ENCODE results near the gene PSORS1C2. TPM values are rescaled to one million over a fixed set of nuclear protein-coding genes. Genes with fewer than 3 reads are reported as not detected.

PSORS1C2 gene
- total and polyA plus RNA-seq, 8 donors = 0.14 to 0.17 TPM; not detected in 6

DNA sequence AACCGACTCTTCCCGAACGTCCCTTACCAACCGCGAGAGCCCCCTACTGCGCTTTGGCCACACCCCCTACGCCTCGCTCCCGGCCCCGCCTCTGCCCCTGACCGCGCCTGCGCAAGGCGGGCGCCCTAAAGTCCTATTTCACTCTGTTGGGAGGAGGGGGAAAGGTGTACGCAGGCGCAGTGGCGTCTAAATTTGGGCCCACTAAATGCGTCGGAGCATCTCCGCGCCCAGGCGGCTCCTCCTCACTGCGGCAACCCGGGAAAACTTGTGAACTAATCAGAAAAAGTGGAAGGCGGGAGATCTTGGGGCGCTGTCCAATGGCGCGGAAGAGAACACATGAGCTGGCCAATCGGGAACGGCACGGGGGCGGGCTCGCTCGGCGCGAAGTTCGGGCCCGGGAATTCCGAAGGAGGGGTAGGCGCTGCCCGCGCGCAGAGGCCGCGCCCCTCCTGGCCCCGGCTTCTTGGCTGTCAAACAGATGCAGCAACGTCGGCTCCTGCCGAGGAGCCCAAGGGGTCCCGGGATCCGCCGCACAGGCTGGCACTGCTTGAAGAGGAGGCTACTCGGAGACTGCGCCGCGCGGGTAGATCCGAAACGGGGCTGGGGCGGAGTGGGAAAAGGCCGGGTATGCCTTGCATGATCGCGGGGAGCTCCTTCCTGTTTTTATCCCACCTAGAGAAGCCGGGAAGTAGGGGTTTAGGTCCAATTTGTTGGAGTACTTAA, 19.4 kb upstream of the PSORS1C2 start, which contains the start of gene TCF19:
Gene TCF19 (plus strand): TSS at position 450 of the 723 bp plus-strand sequence. CDS start 881 bp downstream, outside the sequence.
- peak within 1 kb of the TSS; percentile 57 to 83 for H3K4me3 ChIP-seq
- intact Hi-C loops (cut with DNase I) = no loop called here
- no peaks in the 10 kb centered on the region for H3K27me3 ChIP-seq
- ATAC-seq = peak; percentile 97
- H3K36me3 ChIP-seq = peaks cover 0 to 29% of the 10 kb centered on the region in 2 donors
- TF ChIP-seq, protein P1, sequence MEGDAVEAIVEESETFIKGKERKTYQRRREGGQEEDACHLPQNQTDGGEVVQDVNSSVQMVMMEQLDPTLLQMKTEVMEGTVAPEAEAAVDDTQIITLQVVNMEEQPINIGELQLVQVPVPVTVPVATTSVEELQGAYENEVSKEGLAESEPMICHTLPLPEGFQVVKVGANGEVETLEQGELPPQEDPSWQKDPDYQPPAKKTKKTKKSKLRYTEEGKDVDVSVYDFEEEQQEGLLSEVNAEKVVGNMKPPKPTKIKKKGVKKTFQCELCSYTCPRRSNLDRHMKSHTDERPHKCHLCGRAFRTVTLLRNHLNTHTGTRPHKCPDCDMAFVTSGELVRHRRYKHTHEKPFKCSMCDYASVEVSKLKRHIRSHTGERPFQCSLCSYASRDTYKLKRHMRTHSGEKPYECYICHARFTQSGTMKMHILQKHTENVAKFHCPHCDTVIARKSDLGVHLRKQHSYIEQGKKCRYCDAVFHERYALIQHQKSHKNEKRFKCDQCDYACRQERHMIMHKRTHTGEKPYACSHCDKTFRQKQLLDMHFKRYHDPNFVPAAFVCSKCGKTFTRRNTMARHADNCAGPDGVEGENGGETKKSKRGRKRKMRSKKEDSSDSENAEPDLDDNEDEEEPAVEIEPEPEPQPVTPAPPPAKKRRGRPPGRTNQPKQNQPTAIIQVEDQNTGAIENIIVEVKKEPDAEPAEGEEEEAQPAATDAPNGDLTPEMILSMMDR (IDR thresholded peaks at IDR 0.05) = no peak
- peak within 1 kb of the TSS; percentile 59 to 73 for H3K27ac ChIP-seq
- peak; percentile 98 to 100 (median 100) for DNase-seq
- no peaks in the 10 kb centered on the region for H3K9me3 ChIP-seq
- H3K4me1 ChIP-seq = peaks cover 7 to 24% of the 10 kb centered on the region in 2 donors

DNA sequence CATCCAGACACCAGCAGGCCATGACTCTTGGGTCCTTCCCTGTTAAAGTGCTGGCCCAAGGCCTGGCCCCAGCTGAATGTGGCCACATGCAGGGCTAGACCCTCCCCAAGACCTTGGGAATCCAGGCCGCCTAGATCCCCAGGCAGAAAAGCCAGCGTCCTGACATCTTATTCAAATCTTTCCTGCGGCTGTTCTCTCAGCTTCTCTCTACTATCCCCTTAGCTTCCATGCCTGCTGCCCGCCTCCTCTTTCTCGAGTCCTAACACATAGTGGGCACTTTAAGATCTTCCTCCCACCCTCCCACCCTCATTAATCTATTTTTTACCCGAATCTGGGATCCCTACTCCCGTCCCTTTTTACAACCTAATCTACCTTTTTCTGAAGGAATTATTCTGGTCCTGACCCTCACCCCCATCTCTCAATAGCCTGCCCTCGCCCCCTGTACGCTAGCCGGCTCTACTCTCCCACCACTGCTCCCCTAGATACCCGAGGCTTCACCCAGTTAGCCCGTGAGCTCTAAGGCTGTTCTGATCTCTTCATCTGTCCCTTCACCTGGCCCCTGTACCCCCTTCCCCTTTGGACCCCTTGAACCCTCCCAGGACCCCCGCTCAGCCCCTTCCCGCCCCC, 18.8 kb upstream of the PSORS1C2 start, which contains the start of gene CCHCR1:
Gene CCHCR1 (minus strand): TSS at position 290 of the 627 bp plus-strand sequence. CDS start 202 bp downstream, at position 88.
- peaks cover 0 to 23% of the 10 kb centered on the region in 2 donors for H3K36me3 ChIP-seq
- H3K27me3 ChIP-seq = no peaks in the 10 kb centered on the region
- peak within 1 kb of the TSS; percentile 59 to 73 for H3K27ac ChIP-seq
- TF ChIP-seq, protein P1 (IDR thresholded peaks at IDR 0.05) = no peak
- H3K9me3 ChIP-seq = no peaks in the 10 kb centered on the region
- peak within 1 kb of the TSS; percentile 57 to 83 for H3K4me3 ChIP-seq
- intact Hi-C loops (cut with DNase I) = no loop called here
- DNase-seq (no peak), ATAC-seq (no peak)
- H3K4me1 ChIP-seq = peaks cover 7 to 24% of the 10 kb centered on the region in 2 donors

DNA sequence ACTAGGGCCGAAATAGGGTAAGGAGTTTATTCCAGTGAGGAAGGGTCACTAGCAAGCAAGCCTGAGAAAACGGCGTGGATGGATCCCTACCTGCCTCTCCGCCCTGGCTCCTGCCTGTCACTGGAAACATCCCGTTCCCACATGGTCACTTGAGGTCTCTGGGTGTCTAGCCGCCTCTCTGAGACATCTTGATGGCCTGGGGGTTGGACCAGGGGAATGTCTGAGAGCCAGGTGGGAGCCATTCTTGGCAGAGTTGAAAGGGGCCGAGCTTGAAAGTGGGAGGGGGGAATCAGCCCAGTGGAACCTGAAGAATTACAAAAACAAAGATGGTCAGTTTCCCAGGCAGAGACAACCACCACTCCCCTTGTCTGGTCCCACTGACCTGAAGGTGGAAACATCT, 17.8 kb upstream of the PSORS1C2 start:
- Histone ChIP-seq H3K27me3 (no peaks in the 10 kb centered on the region), H3K36me3 (peaks cover 0 to 16% of the 10 kb centered on the region in 2 donors), H3K9me3 (no peaks in the 10 kb centered on the region), H3K4me1 (peaks cover 7 to 24% of the 10 kb centered on the region in 2 donors), H3K4me3 (no peak overlapping the region), H3K27ac (no peak overlapping the region)
- no peak for ATAC-seq
- TF ChIP-seq, protein P1 (IDR thresholded peaks at IDR 0.05) = no peak
- intact Hi-C loops (cut with DNase I) = no loop called here
- DNase-seq = no peak

DNA sequence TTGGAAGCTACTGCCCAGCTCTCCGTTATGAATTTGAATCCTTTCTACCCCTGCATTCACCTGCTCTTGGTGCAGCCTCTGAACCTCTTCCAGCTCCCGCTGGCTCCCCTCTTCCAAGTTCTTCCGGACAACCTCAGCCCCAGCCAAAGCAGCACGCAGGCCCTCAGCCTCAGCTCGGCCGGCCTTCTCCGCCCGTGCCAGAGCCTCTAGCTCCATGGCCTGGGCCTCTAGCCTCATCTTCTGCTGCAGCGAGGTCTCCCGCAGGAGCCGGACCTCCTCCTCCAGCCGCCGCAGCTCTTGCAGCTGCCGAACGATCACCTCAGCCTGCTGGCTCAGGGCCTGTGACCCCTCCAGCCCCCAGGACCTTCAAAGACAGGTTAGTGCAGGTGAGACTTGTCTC, 15.6 kb upstream of the PSORS1C2 start:
- H3K4me3 ChIP-seq = no peak overlapping the region
- peaks cover 6 to 18% of the 10 kb centered on the region in 2 donors for H3K4me1 ChIP-seq
- intact Hi-C loops (cut with DNase I) = no loop called here
- no peak for ATAC-seq
- no peaks in the 10 kb centered on the region for H3K27me3 ChIP-seq
- H3K9me3 ChIP-seq = no peaks in the 10 kb centered on the region
- no peak overlapping the region for H3K27ac ChIP-seq
- peaks cover 0 to 33% of the 10 kb centered on the region in 2 donors for H3K36me3 ChIP-seq
- TF ChIP-seq, protein P1 (IDR thresholded peaks at IDR 0.05) = no peak
- DNase-seq = no peak

DNA sequence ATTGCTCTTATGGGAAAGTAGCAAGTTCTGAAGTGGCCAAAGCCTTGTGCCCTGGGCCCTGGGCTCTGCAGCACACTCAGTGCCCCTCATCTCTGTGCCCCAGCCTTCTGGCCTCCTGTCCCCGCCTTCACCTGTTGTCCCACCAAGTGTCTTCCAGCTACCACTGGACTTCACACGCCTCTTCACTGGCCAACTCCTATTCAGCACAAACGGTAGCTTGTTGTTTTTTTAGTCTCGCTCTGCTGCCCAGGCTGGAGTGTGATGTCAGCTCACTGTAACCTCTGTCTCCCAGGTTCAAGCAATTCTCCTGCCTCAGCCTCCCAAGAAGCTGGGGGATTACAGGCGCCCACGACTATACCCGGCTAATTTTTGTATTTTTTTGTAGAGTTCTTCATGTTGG, 13.9 kb upstream of the PSORS1C2 start:
- Histone ChIP-seq H3K36me3 (peaks cover 0 to 36% of the 10 kb centered on the region in 2 donors), H3K9me3 (no peaks in the 10 kb centered on the region), H3K27ac (no peak overlapping the region), H3K4me3 (no peak overlapping the region), H3K4me1 (peaks cover 0 to 8% of the 10 kb centered on the region in 2 donors), H3K27me3 (no peaks in the 10 kb centered on the region)
- DNase-seq (no peak), ATAC-seq (no peak)
- TF ChIP-seq, protein P1 (IDR thresholded peaks at IDR 0.05) = no peak
- intact Hi-C loops (cut with DNase I) = no loop called here
